HL-60/S4 treated with phorbol 12-myristate 13-acetate at 8.2 ng/mL for 4 days and 3 days (cell line): ENCODE data around the gene ADSS1.

Source experiments
- in situ Hi-C: fragments of 300-500 bp; cut with MboI; formaldehyde crosslinking; loops from 2 replicates; pipeline ENCODE4 v1.15.0; 2022; ENCODE audit warnings: low sequenced_read_pairs

ADSS1 gene

GRCh38 chr14:104723651-104724406 lies at the start of gene ADSS1:
ADSS1 (plus strand) TSS chr14:104724229; CDS start chr14:104724271, 42 bp downstream.
- in situ Hi-C loops: no loop called here

- in situ Hi-C loops: no loop called here
Measured at GRCh38 chr14:104675447-104675846, 48.6 kb upstream of the ADSS1 start.

- in situ Hi-C loops: no loop called here
Measured at GRCh38 chr14:104676130-104676693, 47.8 kb upstream of the ADSS1 start.

- in situ Hi-C loops: no loop called here
Measured at GRCh38 chr14:104676694-104677511, 47.1 kb upstream of the ADSS1 start.

- in situ Hi-C loops: no loop called here
Measured at GRCh38 chr14:104677512-104678332, 46.3 kb upstream of the ADSS1 start.

- in situ Hi-C loops: no loop called here
Measured at GRCh38 chr14:104678346-104678745, 45.7 kb upstream of the ADSS1 start.

GRCh38 chr14:104678901-104679705 lies 44.9 kb upstream of the ADSS1 start:
- in situ Hi-C loops: no loop called here

- in situ Hi-C loops: no loop called here
Measured at GRCh38 chr14:104680056-104680805, 43.8 kb upstream of the ADSS1 start.

- in situ Hi-C loops: no loop called here
Measured at GRCh38 chr14:104680806-104681688, 43.0 kb upstream of the ADSS1 start.

GRCh38 chr14:104681689-104682074 lies 42.3 kb upstream of the ADSS1 start:
- in situ Hi-C loops: no loop called here

- in situ Hi-C loops: no loop called here
Measured at GRCh38 chr14:104682107-104682593, 41.9 kb upstream of the ADSS1 start.

- in situ Hi-C loops: no loop called here
Measured at GRCh38 chr14:104683653-104684448, 40.2 kb upstream of the ADSS1 start.

GRCh38 chr14:104684449-104684821 lies 39.6 kb upstream of the ADSS1 start:
- in situ Hi-C loops: no loop called here

GRCh38 chr14:104685216-104685997 lies 38.6 kb upstream of the ADSS1 start:
- in situ Hi-C loops: no loop called here

- in situ Hi-C loops: no loop called here
Measured at GRCh38 chr14:104685998-104686610, 37.9 kb upstream of the ADSS1 start.
